ENCODE data around the gene HOXD11. TPM values are rescaled to one million over a fixed set of nuclear protein-coding genes. Genes with fewer than 3 reads are reported as not detected.

Gene HOXD11
- total RNA-seq, 1 donor from 2014 or later: not detected

DNA sequence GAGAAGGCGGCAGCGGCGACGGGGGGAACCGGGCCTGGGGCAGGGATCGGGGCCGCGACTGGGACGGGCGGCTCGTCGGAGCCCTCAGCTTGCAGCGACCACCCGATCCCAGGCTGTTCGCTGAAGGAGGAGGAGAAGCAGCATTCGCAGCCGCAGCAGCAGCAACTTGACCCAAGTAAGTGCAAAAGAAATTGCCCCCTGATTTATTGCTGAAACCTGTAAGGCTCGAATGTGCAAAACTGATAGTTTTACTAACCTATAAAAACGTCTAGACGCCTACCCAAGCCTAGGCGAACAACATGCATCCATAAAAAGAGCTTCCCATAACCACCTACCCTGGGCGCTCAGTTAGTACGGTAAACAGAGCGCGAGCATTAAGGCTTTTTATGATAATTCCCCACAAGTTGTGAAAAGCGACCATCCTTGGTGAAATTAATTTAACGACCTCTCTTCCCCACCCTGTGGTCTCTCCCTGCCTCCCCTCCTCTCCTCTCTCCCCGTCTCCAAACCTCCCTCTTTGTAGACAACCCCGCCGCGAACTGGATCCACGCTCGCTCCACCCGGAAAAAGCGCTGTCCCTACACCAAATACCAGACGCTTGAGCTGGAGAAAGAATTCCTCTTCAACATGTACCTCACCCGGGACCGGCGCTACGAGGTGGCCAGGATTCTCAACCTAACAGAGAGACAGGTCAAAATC, 16.5 kb downstream of the HOXD11 start:
- peaks cover 47% of the 10 kb centered on the region for H3K27me3 Mint-ChIP-seq (ENCODE audit: unreplicated experiment)
- H3K27ac Mint-ChIP-seq (ENCODE audit: unreplicated experiment): no peak overlapping the region
- H3K4me1 Mint-ChIP-seq (ENCODE audit: low read depth, unreplicated experiment): peaks cover 8% of the 10 kb centered on the region
- peak overlapping the region; percentile 58 for H3K4me3 Mint-ChIP-seq (ENCODE audit: unreplicated experiment)
- H3K9me3 Mint-ChIP-seq (ENCODE audit: unreplicated experiment): peaks cover 21% of the 10 kb centered on the region
- TF ChIP-seq, protein P1, sequence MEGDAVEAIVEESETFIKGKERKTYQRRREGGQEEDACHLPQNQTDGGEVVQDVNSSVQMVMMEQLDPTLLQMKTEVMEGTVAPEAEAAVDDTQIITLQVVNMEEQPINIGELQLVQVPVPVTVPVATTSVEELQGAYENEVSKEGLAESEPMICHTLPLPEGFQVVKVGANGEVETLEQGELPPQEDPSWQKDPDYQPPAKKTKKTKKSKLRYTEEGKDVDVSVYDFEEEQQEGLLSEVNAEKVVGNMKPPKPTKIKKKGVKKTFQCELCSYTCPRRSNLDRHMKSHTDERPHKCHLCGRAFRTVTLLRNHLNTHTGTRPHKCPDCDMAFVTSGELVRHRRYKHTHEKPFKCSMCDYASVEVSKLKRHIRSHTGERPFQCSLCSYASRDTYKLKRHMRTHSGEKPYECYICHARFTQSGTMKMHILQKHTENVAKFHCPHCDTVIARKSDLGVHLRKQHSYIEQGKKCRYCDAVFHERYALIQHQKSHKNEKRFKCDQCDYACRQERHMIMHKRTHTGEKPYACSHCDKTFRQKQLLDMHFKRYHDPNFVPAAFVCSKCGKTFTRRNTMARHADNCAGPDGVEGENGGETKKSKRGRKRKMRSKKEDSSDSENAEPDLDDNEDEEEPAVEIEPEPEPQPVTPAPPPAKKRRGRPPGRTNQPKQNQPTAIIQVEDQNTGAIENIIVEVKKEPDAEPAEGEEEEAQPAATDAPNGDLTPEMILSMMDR (IDR thresholded peaks at IDR 0.05; ENCODE audit: partially characterized antibody, unreplicated experiment): no peak
- H3K36me3 Mint-ChIP-seq (ENCODE audit: unreplicated experiment): no peaks in the 10 kb centered on the region
- DNase-seq: peak; percentile 43

DNA sequence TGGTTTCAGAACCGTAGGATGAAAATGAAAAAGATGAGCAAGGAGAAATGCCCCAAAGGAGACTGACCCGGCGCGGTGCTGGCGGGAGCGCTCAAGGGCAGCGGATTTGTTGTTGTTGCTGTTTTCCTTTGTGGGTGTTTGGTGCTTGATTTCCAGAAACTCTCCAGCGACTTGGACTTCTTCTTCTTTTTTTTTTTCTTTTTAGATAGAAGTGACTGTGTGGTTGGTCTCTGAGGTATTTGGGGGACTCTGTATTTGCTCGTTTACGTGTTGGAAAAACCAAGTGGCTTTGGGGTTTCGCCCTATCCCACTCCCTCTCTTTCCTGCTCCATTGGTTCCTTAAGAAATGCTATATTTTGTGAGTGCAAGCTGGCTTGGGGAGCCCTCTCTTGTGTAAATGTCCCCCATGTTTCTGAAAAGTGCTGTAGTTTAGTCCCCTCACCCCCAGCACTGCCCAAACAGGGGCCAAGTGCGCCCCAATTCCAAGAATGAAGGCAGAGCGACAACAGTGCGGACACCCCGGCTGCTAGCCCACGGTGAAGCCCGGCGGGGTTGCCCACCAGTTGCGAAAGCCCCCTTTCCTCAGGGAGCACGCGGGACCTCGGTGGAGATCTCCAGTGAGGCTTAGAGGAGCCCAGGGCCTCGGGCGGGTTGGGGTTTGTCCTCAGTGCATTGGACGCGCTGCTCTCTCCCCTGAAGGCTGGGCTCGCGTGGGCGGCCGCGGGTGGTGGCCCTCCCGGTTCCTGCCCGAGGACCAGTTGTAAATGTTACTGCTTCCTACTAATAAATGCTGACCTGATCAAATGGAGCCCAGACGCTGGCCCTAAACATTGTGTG, 17.2 kb downstream of the HOXD11 start:
- Mint-ChIP-seq H3K4me3 (ENCODE audit: unreplicated experiment) (peak overlapping the region; percentile 58), H3K27ac (ENCODE audit: unreplicated experiment) (no peak overlapping the region), H3K4me1 (ENCODE audit: low read depth, unreplicated experiment) (peaks cover 8% of the 10 kb centered on the region), H3K9me3 (ENCODE audit: unreplicated experiment) (peaks cover 22% of the 10 kb centered on the region), H3K27me3 (ENCODE audit: unreplicated experiment) (peaks cover 51% of the 10 kb centered on the region), H3K36me3 (ENCODE audit: unreplicated experiment) (no peaks in the 10 kb centered on the region)
- TF ChIP-seq, protein P1 (IDR thresholded peaks at IDR 0.05; ENCODE audit: partially characterized antibody, unreplicated experiment): no peak
- no peak for DNase-seq

DNA sequence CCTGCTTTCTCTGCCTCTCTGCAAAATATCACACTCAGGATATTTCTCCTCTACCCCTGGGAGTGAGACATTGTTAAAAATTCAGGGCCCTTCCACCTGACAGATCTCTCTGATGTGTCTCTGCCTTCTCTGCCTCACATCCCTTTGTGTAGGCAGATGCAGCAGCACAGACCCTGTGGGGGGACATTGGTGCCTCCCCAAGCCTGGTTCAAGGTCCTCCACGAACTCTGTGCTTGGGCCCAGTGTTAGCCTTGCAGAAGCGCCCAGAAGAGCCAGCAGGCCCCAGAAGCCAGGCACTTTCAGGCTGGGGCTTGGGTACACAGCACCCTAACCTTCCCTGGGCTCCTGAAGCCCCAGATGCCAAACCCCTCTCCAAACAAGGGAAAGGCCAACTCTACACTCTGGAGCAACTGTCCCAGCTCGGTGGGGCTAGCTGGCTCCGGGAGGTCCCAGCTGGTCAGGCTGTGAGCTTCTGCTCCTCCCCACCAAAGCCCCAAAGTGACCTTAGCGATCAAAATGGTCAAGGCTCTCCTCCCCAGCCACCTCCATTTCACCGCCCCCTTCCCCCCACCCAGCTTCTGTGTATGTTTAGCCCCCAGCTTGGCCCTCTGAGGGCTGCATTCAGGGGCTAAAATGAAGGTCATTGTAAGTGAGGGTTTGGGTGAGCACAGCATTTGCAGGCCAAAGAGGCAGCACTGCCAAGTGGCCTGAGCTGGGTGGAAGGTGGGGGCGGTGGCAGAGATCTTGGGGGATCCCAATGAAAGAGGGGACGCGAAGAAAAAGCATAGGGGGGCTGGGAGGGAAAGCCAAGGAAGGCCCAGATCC, 18.1 kb downstream of the HOXD11 start:
- no peaks in the 10 kb centered on the region for H3K36me3 Mint-ChIP-seq (ENCODE audit: unreplicated experiment)
- peaks cover 8% of the 10 kb centered on the region for H3K4me1 Mint-ChIP-seq (ENCODE audit: low read depth, unreplicated experiment)
- peaks cover 19% of the 10 kb centered on the region for H3K9me3 Mint-ChIP-seq (ENCODE audit: unreplicated experiment)
- no peak overlapping the region for H3K27ac Mint-ChIP-seq (ENCODE audit: unreplicated experiment)
- peak overlapping the region; percentile 13 for H3K4me3 Mint-ChIP-seq (ENCODE audit: unreplicated experiment)
- no peak for DNase-seq
- H3K27me3 Mint-ChIP-seq (ENCODE audit: unreplicated experiment): peaks cover 46% of the 10 kb centered on the region
- TF ChIP-seq, protein P1 (IDR thresholded peaks at IDR 0.05; ENCODE audit: partially characterized antibody, unreplicated experiment): no peak

DNA sequence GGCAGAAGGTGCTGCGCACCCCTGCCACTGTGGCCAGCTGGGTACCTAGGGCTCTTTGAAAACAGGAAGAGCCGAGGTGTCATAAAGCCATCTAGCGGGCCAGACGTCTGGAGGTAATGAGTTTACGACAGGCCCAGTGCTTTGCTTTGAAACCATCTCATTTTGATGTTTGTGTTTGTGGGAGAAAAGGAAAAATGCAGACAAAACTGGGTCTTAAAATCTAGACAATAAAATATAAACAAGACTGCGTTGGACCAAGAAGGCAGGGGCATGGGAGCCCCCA, 18.6 kb downstream of the HOXD11 start:
- no peak for DNase-seq
- TF ChIP-seq, protein P1 (IDR thresholded peaks at IDR 0.05; ENCODE audit: partially characterized antibody, unreplicated experiment): no peak
- Mint-ChIP-seq H3K4me1 (ENCODE audit: low read depth, unreplicated experiment) (peaks cover 8% of the 10 kb centered on the region), H3K36me3 (ENCODE audit: unreplicated experiment) (no peaks in the 10 kb centered on the region), H3K9me3 (ENCODE audit: unreplicated experiment) (peaks cover 19% of the 10 kb centered on the region), H3K27me3 (ENCODE audit: unreplicated experiment) (peaks cover 44% of the 10 kb centered on the region), H3K4me3 (ENCODE audit: unreplicated experiment) (no peak overlapping the region), H3K27ac (ENCODE audit: unreplicated experiment) (peak overlapping the region; percentile 25)
